ENCODE data around the gene ARHGEF3. TPM values are rescaled to one million over a fixed set of nuclear protein-coding genes. Genes with fewer than 3 reads are reported as not detected.
A peak's percentile ranks its signal among the peaks of the same experiment; 100 is the strongest.
"Not testable (repeated sequence)": the region's sequence is repeated elsewhere in the genome, so short reads cannot be mapped to it uniquely, and the experiment has no call there.

The ARHGEF3 gene
- total and polyA plus RNA-seq, 5 donors from 2014 or later: 87.8 to 137 (median 103) TPM

DNA sequence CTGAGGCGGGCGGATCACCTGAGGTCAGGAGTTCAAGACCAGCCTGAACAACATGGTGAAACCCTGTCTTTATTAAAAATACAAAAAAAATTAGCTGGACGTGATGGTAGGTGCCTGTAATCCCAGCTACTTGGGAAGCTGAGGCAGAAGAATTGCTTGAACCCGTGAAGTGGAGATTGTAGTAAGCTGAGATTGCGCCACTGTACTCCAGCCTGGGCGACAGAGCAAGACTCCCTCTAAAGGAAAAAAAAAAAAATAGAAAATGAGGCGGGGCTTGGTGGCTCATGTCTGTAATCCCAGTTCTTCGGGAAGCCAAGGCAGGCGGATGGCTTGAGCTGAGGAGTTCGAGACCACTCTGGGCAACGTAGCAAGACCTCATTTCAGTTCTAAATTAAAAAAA is 43.7 kb downstream of the ARHGEF3 start:
- not testable (repeated sequence) for H3K9me3 ChIP-seq (ENCODE audit: control insufficient read depth in 2 of 2, low read length in 2 of 2); H3K27me3 Mint-ChIP-seq; H3K27me3 ChIP-seq (ENCODE audit: control insufficient read depth, insufficient read depth, low read length); H3K4me3 ChIP-seq (ENCODE audit: low read depth, low read length); DNase-seq; ATAC-seq (ENCODE audit: low read depth in 2 of 2); H3K9me3 Mint-ChIP-seq
- Mint-ChIP-seq H3K36me3 (peaks cover 69% of the 10 kb centered on the region), H3K4me1 (peaks cover 34 to 94% (median 74%) of the 10 kb centered on the region in 4 donors), H3K27ac (peak overlapping the region in 1 of 3 donors; percentile 88), H3K4me3 (peak overlapping the region in 1 of 4 donors; percentile 60)
- Histone ChIP-seq H3K4me1 (ENCODE audit: control insufficient read depth, insufficient read depth, low read length, poor library complexity, severe bottlenecking) (peaks cover 57% of the 10 kb centered on the region), H3K36me3 (ENCODE audit: control insufficient read depth, insufficient read depth, low read length) (peaks cover 21% of the 10 kb centered on the region), H3K27ac (ENCODE audit: insufficient read depth, low read length, poor library complexity, severe bottlenecking) (peak overlapping the region; percentile 60)

DNA sequence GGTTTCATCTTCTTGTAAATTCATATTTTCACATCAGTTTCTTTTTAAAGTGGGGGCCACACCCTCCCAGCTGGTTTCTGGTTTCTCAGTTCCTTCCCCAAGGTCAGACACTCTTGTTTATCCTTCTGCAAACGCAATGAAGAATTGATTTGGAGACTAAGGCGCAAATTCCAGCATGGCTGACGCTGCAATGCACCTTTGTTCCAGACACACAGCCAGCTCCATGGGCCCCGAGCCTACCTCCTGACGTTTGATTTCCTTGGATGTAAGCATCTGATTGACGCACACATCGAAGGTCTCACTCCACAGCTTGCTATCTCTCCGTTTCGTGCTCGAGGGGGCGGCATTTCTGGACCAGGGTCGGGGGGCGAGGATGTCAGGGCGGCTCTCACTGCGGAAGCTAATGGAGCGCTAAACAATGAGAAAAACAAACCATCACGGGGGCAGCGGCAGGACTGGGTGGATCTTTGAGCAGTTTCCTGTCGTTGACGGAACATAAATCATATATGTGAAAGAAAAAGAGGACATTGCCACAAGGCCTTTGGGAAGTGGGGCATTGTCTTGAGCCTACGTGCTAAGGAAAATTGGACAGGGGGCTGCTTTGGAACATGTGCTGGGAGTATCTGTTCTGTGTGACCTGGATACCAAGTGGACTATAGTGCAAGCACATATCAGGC is 46.9 kb downstream of the ARHGEF3 start:
- Histone ChIP-seq H3K27ac (ENCODE audit: insufficient read depth, low read length, poor library complexity, severe bottlenecking) (peak overlapping the region; percentile 76), H3K4me3 (ENCODE audit: low read depth, low read length) (peak overlapping the region; percentile 76), H3K4me1 (ENCODE audit: control insufficient read depth, insufficient read depth, low read length, poor library complexity, severe bottlenecking) (peaks cover 60% of the 10 kb centered on the region), H3K9me3 (ENCODE audit: control insufficient read depth in 2 of 2, low read length in 2 of 2) (no peaks in the 10 kb centered on the region), H3K27me3 (ENCODE audit: control insufficient read depth, insufficient read depth, low read length) (no peaks in the 10 kb centered on the region), H3K36me3 (ENCODE audit: control insufficient read depth, insufficient read depth, low read length) (peaks cover 45% of the 10 kb centered on the region)
- peaks cover 44 to 86% (median 64%) of the 10 kb centered on the region in 4 donors for H3K4me1 Mint-ChIP-seq
- no peaks in the 10 kb centered on the region for H3K9me3 Mint-ChIP-seq
- peak overlapping the region; percentile 82 to 93 (median 91) for H3K4me3 Mint-ChIP-seq
- peak; percentile 44 to 50 for ATAC-seq (ENCODE audit: low read depth in 2 of 2)
- DNase-seq: peak in 2 of 3 donors; percentile 51 to 81
- H3K27me3 Mint-ChIP-seq: no peaks in the 10 kb centered on the region
- peaks cover 67% of the 10 kb centered on the region for H3K36me3 Mint-ChIP-seq
- peak overlapping the region; percentile 95 to 100 (median 97) for H3K27ac Mint-ChIP-seq

DNA sequence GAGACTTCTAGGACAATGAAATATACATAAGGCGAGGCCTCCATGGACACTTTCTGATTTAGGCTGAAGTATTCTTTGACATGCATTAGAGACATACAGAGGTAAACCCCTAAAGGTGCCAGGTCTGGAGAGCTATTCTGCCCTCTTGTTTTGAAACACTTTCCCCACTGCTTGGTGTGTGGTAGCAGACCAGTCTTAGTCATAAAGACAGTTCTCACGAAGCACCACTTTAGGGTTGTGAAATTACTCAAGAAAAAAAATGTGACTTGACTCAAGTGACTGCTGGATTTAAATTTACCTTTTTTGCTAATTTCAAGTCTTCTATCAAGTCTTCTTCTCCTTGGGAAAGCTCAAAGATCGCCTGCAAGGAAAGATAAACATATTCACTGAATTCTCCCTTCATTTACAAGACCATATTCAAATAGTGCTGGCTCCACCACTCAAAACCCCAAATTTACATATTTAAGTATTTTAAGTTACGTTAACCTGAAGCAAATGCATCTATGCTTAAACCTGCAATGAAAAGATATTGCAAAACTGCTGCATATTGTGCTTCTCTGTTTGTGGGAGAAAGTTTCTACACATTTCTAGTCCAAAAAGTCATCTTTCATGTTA is 48.4 kb downstream of the ARHGEF3 start:
- H3K27ac ChIP-seq (ENCODE audit: insufficient read depth, low read length, poor library complexity, severe bottlenecking): peak overlapping the region; percentile 76
- Mint-ChIP-seq H3K36me3 (peaks cover 68% of the 10 kb centered on the region), H3K27ac (peak overlapping the region; percentile 93 to 100 (median 95)), H3K9me3 (no peaks in the 10 kb centered on the region), H3K27me3 (no peaks in the 10 kb centered on the region), H3K4me3 (peak overlapping the region; percentile 23 to 93 (median 74)), H3K4me1 (peaks cover 42 to 76% (median 52%) of the 10 kb centered on the region in 4 donors)
- peak overlapping the region; percentile 76 for H3K4me3 ChIP-seq (ENCODE audit: low read depth, low read length)
- peaks cover 60% of the 10 kb centered on the region for H3K36me3 ChIP-seq (ENCODE audit: control insufficient read depth, insufficient read depth, low read length)
- DNase-seq (peak in 1 of 3 donors; percentile 78), ATAC-seq (ENCODE audit: low read depth in 2 of 2) (peak; percentile 71 to 74)
- H3K4me1 ChIP-seq (ENCODE audit: control insufficient read depth, insufficient read depth, low read length, poor library complexity, severe bottlenecking): peaks cover 44% of the 10 kb centered on the region
- H3K27me3 ChIP-seq (ENCODE audit: control insufficient read depth, insufficient read depth, low read length): no peaks in the 10 kb centered on the region
- no peaks in the 10 kb centered on the region for H3K9me3 ChIP-seq (ENCODE audit: control insufficient read depth in 2 of 2, low read length in 2 of 2)

DNA sequence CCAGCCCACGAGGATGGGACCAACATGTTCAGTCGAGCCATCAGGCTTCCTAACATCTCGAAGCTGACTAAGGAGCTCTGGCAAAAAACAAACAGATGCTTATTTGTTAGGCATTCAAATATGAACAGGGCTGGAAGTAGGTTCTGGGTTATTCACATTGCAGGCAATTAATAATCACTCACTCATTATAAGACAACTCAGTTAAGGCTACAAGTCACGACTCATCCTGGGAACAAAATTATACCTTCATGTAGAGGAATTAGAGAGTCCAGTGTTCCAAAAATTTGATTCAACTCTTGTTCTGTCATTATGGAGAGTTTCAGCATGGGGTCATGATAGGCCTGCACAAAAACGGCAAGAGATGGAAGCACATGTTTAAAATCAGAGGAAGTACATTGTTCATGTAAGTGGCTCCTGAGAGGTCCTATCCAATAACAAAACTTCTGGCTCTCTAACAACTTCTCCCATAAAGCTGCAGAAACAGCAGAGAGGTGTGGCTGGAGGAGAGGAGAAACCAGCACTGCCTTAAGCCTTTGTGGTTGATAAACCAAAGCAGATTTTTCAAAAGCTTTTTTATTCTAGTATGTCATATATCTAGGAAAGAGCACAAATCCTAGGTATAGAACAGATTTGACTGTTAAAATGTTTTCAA is 50.6 kb downstream of the ARHGEF3 start:
- H3K27me3 Mint-ChIP-seq: no peaks in the 10 kb centered on the region
- peak overlapping the region; percentile 36 to 97 (median 49) for H3K27ac Mint-ChIP-seq
- peak overlapping the region in 2 of 4 donors; percentile 36 to 47 for H3K4me3 Mint-ChIP-seq
- no peaks in the 10 kb centered on the region for H3K27me3 ChIP-seq (ENCODE audit: control insufficient read depth, insufficient read depth, low read length)
- peaks cover 64% of the 10 kb centered on the region for H3K36me3 Mint-ChIP-seq
- no peak overlapping the region for H3K4me3 ChIP-seq (ENCODE audit: low read depth, low read length)
- H3K27ac ChIP-seq (ENCODE audit: insufficient read depth, low read length, poor library complexity, severe bottlenecking): peak overlapping the region; percentile 26
- no peaks in the 10 kb centered on the region for H3K9me3 ChIP-seq (ENCODE audit: control insufficient read depth in 2 of 2, low read length in 2 of 2)
- H3K36me3 ChIP-seq (ENCODE audit: control insufficient read depth, insufficient read depth, low read length): peaks cover 76% of the 10 kb centered on the region
- H3K9me3 Mint-ChIP-seq: no peaks in the 10 kb centered on the region
- DNase-seq (no peak), ATAC-seq (ENCODE audit: low read depth in 2 of 2) (no peak)
- peaks cover 37 to 64% (median 47%) of the 10 kb centered on the region in 4 donors for H3K4me1 Mint-ChIP-seq
- H3K4me1 ChIP-seq (ENCODE audit: control insufficient read depth, insufficient read depth, low read length, poor library complexity, severe bottlenecking): peaks cover 39% of the 10 kb centered on the region

DNA sequence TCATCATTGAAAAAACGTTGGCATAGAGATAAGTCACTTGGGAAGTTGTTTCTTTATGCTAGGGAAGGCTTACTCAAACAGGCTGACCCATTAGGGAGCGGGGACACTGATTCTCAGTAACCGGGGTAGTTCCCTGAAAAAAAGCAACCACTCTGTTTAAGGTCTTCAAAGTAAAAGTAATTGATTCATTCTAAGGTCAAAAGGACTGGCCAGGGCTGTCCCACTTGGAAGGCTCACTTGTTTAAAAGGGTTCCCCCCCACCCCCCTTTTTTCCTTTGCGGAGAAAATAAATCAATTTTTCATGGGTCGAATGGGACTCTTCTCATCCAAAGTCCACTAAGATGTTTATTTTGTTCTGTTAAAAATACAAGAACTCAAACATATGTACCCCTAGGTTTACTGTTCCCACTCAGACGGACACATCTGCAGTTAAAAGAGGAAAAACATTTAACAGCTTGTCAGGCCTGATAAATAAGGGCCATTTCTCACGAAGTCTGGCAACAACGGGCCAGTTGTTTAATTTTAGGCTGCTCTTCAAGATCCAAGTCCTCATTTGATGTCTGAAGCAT is 53.0 kb downstream of the ARHGEF3 start:
- Mint-ChIP-seq H3K27ac (peak overlapping the region in 2 of 3 donors; percentile 11 to 58), H3K36me3 (peaks cover 60% of the 10 kb centered on the region), H3K9me3 (no peaks in the 10 kb centered on the region), H3K4me1 (peaks cover 31 to 58% (median 36%) of the 10 kb centered on the region in 4 donors), H3K4me3 (no peak overlapping the region), H3K27me3 (no peaks in the 10 kb centered on the region)
- ATAC-seq (ENCODE audit: low read depth in 2 of 2) (no peak), DNase-seq (no peak)
- H3K4me3 ChIP-seq (ENCODE audit: low read depth, low read length): no peak overlapping the region
- no peak overlapping the region for H3K27ac ChIP-seq (ENCODE audit: insufficient read depth, low read length, poor library complexity, severe bottlenecking)
- H3K36me3 ChIP-seq (ENCODE audit: control insufficient read depth, insufficient read depth, low read length): peaks cover 89% of the 10 kb centered on the region
- H3K4me1 ChIP-seq (ENCODE audit: control insufficient read depth, insufficient read depth, low read length, poor library complexity, severe bottlenecking): peaks cover 18% of the 10 kb centered on the region
- H3K9me3 ChIP-seq (ENCODE audit: control insufficient read depth in 2 of 2, low read length in 2 of 2): no peaks in the 10 kb centered on the region
- no peaks in the 10 kb centered on the region for H3K27me3 ChIP-seq (ENCODE audit: control insufficient read depth, insufficient read depth, low read length)

DNA sequence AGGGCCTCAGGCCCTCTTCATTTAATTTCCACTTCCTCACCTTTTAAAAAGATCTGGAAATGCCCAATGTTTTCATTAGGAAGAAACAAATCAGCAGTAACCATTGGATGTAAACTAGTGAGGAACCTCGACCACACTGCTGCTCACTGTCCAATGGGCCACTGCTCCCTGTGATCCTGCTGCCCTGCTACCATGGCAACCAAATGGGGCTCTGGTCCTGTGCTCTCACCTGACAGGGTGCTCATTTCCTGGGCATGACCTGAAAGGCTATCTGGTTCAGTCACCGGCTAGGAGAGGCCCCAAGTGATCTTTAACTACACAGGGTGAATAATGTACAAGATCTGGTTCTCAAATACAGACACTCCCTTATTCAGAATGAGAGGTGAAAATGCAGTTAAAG is 54.6 kb downstream of the ARHGEF3 start:
- Histone ChIP-seq H3K27me3 (ENCODE audit: control insufficient read depth, insufficient read depth, low read length) (no peaks in the 10 kb centered on the region), H3K4me1 (ENCODE audit: control insufficient read depth, insufficient read depth, low read length, poor library complexity, severe bottlenecking) (peaks cover 7% of the 10 kb centered on the region), H3K4me3 (ENCODE audit: low read depth, low read length) (no peak overlapping the region), H3K36me3 (ENCODE audit: control insufficient read depth, insufficient read depth, low read length) (peaks cover 89% of the 10 kb centered on the region), H3K9me3 (ENCODE audit: control insufficient read depth in 2 of 2, low read length in 2 of 2) (no peaks in the 10 kb centered on the region), H3K27ac (ENCODE audit: insufficient read depth, low read length, poor library complexity, severe bottlenecking) (no peak overlapping the region)
- Mint-ChIP-seq H3K4me3 (no peak overlapping the region), H3K4me1 (peaks cover 24 to 51% (median 31%) of the 10 kb centered on the region in 4 donors), H3K9me3 (no peaks in the 10 kb centered on the region), H3K36me3 (peaks cover 57% of the 10 kb centered on the region), H3K27me3 (no peaks in the 10 kb centered on the region), H3K27ac (peak overlapping the region in 1 of 3 donors; percentile 56)
- ATAC-seq (ENCODE audit: low read depth in 2 of 2) (no peak), DNase-seq (no peak)

DNA sequence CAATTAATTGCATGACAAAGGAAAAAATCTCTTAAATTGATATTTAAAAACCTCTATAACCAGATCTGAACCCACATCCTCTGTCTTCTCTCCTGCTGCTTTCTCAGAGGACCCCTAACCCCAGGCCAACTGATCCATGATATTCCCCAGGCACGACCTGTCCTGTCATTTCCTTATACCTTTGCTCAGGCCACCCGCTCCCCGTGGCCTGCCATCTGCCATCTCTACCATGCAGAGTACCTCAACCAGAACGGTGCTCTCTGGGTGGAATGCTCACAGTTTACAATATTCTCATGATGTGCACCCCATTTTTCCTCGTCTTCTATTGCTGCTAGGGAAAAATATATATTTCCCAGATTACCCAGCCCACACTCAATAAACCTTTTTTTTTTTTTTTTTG is 57.7 kb downstream of the ARHGEF3 start:
- H3K9me3 ChIP-seq (ENCODE audit: control insufficient read depth in 2 of 2, low read length in 2 of 2): no peaks in the 10 kb centered on the region
- ATAC-seq (ENCODE audit: low read depth in 2 of 2): no peak
- H3K27me3 ChIP-seq (ENCODE audit: control insufficient read depth, insufficient read depth, low read length): no peaks in the 10 kb centered on the region
- Mint-ChIP-seq H3K27me3 (no peaks in the 10 kb centered on the region), H3K4me3 (no peak overlapping the region), H3K4me1 (peaks cover 9 to 36% (median 23%) of the 10 kb centered on the region in 4 donors), H3K36me3 (peaks cover 40% of the 10 kb centered on the region), H3K9me3 (no peaks in the 10 kb centered on the region), H3K27ac (peak overlapping the region; percentile 47 to 90 (median 70))
- H3K4me1 ChIP-seq (ENCODE audit: control insufficient read depth, insufficient read depth, low read length, poor library complexity, severe bottlenecking): peaks cover 3% of the 10 kb centered on the region
- DNase-seq: no peak
- peaks cover 76% of the 10 kb centered on the region for H3K36me3 ChIP-seq (ENCODE audit: control insufficient read depth, insufficient read depth, low read length)
- no peak overlapping the region for H3K4me3 ChIP-seq (ENCODE audit: low read depth, low read length)
- H3K27ac ChIP-seq (ENCODE audit: insufficient read depth, low read length, poor library complexity, severe bottlenecking): peak overlapping the region; percentile 35
